HL-60/S4 (cell line): ENCODE measurements around the gene SH3RF3.

Experiments
- in situ Hi-C: fragments of 300-500 bp; cut with MboI; formaldehyde crosslinking; loops from 2 replicates; pipeline ENCODE4 v1.14.3; 2022; ENCODE audit warnings: low sequenced_read_pairs

Gene SH3RF3

GRCh38 chr2:109439390-109439786 is 310.4 kb downstream of the SH3RF3 start:
- in situ Hi-C loops: no loop called here

GRCh38 chr2:109439986-109440385 is 311.0 kb downstream of the SH3RF3 start:
- in situ Hi-C loops: no loop called here

DNA sequence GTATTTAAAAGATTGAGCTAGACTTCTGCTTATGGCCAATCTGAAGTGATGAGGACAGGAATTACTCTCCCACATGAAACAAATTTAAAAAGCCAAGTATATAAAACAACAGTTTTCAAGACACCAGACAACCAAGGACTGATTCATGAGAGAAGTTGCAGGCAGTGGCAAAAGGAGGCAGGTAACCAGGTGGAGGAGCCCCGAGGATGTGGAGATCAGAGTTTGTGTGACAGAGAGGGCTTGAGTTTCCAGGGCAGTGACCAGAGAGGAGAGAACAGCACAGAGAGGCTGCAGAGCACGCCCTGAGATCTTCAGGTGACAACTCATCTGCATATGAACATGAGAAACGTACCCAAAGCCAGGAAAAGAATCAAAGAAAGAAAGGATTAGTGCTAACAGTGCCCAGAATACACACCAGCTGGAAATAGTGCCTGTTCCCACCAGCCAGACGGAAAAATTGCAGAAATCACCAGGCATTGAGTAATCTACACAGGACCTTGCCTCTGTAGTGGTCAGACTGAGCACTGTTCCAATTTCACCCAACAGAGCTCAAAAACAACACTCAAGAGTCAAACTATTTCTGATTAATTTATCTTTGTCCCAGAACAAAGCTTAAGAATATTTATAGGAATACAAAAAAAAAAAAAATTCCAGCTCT is 311.6 kb downstream of the SH3RF3 start:
- in situ Hi-C loops: no loop called here

- in situ Hi-C loops: no loop called here
Observed at GRCh38 chr2:109442715-109443319, 313.8 kb downstream of the SH3RF3 start.

- in situ Hi-C loops: no loop called here
Observed at GRCh38 chr2:109444916-109445315, 315.9 kb downstream of the SH3RF3 start.

DNA sequence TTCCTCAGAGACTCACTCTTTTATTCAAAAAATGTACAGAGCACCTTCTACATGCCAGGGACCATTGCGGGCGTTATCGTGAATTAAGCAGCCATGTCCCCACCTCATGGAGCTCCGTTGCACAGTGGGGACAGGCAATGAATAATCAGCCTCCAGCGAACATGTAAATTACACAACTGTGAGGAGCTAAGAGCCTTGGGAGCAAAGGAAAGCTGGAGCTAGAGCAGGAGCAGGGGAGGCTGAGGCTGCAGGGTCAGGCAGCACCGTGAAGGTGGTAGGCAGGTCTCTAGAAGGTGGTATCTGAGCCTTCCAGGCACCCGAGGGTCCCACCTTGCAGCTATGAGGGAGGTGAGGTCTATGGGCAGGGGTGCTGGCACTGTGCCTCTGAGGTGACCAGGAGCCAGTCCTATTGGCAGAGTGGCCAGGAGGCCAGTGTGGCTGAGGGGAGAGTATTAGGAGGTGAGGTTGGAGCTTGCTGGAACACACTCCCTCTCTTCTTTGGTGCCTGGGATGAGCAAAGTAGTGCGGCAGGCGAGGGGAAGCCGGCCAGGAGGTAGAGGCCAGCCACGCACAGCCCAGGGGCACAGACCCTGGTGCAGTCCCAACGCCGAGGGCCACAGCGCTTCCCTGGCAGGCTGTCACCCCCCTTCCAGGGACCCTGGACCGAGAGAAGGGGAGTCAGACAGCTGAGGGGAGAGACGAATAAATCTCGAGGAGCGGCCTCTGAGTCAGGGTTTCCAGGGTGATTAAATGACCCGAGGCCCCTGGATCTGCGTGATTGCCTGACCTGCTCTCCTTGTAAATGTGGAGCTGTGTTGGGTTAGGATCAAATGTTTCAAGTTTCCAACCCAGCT is 317.5 kb downstream of the SH3RF3 start:
- in situ Hi-C loops: no loop called here

GRCh38 chr2:109447251-109447661 is 318.3 kb downstream of the SH3RF3 start:
- in situ Hi-C loops: no loop called here

- in situ Hi-C loops: no loop called here
Observed at GRCh38 chr2:109447776-109448175, 318.8 kb downstream of the SH3RF3 start.

DNA sequence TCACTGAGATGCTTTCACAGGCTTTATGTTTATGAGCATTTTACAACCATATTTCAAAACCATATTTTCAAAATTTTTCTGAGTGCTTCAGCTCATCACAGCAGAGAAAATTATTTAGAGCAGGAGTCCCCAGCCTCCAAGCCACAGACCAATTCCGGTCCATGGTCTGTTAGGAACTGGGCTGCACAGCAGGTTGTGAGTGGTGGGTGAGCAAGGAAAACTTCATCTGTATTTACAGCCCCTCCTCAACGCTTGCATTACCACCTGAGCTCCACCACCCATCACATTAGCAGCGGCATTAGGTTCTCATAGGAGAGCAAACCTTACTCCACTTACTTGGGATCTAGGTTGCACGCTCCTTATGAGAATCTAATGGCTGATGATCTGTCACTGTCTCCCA is 319.2 kb downstream of the SH3RF3 start:
- in situ Hi-C loops: no loop called here

DNA sequence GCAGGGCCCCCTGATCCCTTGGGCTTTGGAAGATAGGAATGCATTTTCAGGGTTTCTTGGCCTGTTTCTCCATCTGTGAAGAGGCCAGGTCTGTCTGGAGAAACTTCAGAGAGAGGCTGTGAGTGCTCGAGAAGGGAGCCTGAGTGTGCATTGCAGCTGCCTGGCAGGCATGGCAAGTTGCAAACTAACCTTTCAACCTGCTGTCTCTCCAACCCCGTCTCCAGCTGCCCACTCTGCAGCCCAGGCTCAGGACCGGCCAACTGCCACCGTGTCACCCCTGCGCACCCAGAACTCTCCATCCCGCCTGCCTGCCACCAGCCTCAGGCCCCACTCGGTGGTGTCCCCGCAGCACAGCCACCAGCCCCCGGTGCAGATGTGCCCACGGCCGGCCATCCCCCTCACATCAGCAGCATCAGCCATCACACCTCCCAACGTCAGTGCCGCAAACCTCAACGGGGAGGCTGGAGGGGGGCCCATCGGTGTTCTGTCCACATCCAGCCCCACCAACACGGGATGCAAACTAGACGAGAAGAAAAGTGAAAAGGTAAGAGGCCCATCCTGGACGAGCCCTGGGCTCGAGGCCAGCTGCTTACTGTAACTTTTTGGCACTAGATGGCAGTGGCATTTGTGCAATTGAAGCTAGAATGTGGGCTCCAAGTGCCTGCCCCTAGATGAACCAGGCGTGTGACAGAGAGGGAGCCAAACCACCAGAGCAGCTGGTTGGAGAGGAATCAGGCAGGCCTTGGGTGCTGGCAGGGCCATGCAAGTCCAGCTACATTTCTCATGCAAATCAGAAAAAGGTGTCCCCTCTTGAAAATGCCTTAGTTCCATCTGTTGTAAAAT is 320.2 kb downstream of the SH3RF3 start:
- in situ Hi-C loops: no loop called here

DNA sequence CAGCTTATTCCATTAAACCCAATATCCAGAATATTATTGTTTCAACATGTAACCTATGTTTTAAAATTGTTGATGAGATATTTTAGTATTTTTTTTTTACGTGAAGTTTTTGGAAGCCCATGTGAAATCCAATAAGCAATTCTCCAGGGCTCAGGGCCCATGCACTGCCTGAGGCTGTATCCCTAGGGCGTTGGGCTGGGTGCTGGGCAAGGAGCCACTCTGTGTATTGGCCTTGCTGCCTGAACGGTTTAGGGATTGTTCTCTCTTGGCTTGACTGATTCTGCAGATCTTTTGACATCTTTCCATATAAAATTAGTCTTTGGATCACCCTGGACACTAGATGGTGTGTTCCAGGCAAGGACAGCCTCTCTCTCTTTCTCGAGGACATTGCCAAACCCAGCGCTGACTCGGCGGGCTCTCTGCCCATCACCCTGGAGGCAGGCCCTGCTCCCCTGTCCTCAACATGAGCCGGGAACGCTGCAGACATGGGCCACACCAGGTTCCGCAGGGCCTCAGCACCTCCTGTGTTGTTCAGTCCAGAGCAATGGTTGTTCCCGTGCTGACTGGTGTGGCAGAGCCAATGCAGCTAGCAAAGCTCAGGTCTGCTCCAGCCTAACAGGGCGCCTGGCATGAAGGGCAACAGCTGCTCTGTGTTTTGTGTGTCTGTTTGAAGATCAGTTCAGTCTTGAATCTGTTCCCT is 321.7 kb downstream of the SH3RF3 start:
- in situ Hi-C loops: no loop called here

GRCh38 chr2:109451671-109452070 is 322.7 kb downstream of the SH3RF3 start:
- in situ Hi-C loops: no loop called here

- in situ Hi-C loops: no loop called here
Observed at GRCh38 chr2:109452318-109453305, 323.6 kb downstream of the SH3RF3 start.

- in situ Hi-C loops: no loop called here
Observed at GRCh38 chr2:109453371-109453995, 324.5 kb downstream of the SH3RF3 start.

DNA sequence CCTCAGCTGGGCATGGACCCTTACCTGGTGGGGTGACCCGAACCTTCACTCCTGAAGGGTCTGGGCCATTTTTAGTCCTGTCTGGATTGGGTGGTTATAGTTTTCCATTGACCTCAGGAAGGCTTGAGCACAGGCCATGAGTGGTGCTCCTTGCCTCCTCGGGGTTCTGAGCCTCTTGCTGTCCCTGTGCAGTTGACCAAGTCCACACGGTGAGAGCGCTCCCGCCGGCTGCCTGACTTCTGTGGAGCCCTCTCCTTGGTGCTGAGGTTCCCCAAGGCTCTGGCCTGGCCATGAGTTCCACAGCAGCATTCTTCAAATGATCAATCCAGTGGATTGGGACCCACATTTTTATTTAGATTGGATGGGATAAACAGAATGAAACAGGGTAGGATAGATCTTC is 325.3 kb downstream of the SH3RF3 start:
- in situ Hi-C loops: no loop called here

DNA sequence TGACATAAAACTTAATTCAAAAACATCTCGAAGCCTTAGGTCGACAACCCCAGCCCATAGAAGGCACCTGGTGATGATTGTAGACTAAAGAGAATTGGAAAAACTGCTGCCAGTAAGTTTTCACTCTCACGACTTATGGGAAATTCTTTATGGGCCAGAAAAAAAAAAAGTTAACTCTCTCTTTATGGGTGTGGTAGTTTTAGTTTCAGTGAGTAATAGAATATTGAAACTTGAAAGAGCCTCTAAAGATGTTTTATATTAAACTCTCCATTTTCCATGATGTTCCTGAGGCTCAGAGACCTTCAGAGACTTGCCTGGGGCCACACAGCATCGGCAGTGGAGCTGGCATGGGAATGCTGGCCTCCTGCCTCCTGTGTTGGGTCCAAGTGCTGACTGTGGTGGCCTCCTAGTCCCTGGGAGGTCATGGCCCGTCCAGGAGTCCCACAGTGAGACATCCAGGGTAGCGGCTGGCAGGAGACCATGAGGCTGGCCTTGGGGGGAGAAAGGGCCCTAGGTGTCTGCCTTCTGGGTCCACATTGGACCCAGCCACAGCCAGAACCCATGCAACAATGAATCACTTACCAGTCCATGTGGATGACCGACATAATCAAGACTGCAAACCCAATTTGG is 325.9 kb downstream of the SH3RF3 start:
- in situ Hi-C loops: no loop called here

GRCh38 chr2:109455731-109456691 is 327.0 kb downstream of the SH3RF3 start:
- in situ Hi-C loops: no loop called here
